ENCODE measurements around the gene NSG2. TPM values are rescaled to one million over a fixed set of nuclear protein-coding genes. Genes with fewer than 3 reads are reported as not detected.
"Not testable (repeated sequence)": the region's sequence is repeated elsewhere in the genome, so short reads cannot be mapped to it uniquely, and the experiment has no call there.

The NSG2 gene
- total RNA-seq, result under 0.01 TPM

GRCh38 chr5:174045470-174046025 lies at the start of gene NSG2:
Gene NSG2 (plus strand): TSS chr5:174045706. CDS start chr5:174046756, 1,050 bp downstream.
- Histone ChIP-seq H3K27ac (ENCODE audit: low read depth, low read length) (no peak within 1 kb of the TSS), H3K4me1 (ENCODE audit: control insufficient read depth in 3 of 3, insufficient read depth in 3 of 3, low read length in 3 of 3) (no peaks in the 10 kb centered on the region), H3K4me3 (ENCODE audit: low read length in 3 of 3) (no peak within 1 kb of the TSS), H3K9ac (ENCODE audit: low read depth in 1 of 3, low read length in 3 of 3) (no peak within 1 kb of the TSS), H3K9me3 (ENCODE audit: control insufficient read depth in 3 of 3, low read length in 3 of 3) (no peaks in the 10 kb centered on the region), H3K36me3 (ENCODE audit: control insufficient read depth in 3 of 3, insufficient read depth in 3 of 3, low read length in 3 of 3) (no peaks in the 10 kb centered on the region), H3K27me3 (ENCODE audit: control insufficient read depth in 3 of 3, insufficient read depth in 3 of 3, low read length in 3 of 3) (peaks cover 0 to under 1% (median 0%) of the 10 kb centered on the region in 3 donors)

- H3K27me3 ChIP-seq (ENCODE audit: control insufficient read depth in 3 of 3, insufficient read depth in 3 of 3, low read length in 3 of 3), result peaks cover 0 to 3% (median 2%) of the 10 kb centered on the region in 3 donors
- peaks cover 0 to 3% (median 0%) of the 10 kb centered on the region in 3 donors for H3K9me3 ChIP-seq (ENCODE audit: control insufficient read depth in 3 of 3, low read length in 3 of 3)
- H3K9ac ChIP-seq (ENCODE audit: low read depth in 1 of 3, low read length in 3 of 3), result no peak overlapping the region
- H3K4me3 ChIP-seq (ENCODE audit: low read length in 3 of 3), result no peak overlapping the region
- no peak overlapping the region for H3K27ac ChIP-seq (ENCODE audit: low read depth, low read length)
- no peaks in the 10 kb centered on the region for H3K4me1 ChIP-seq (ENCODE audit: control insufficient read depth in 3 of 3, insufficient read depth in 3 of 3, low read length in 3 of 3)
- H3K36me3 ChIP-seq (ENCODE audit: control insufficient read depth in 3 of 3, insufficient read depth in 3 of 3, low read length in 3 of 3), result no peaks in the 10 kb centered on the region
Observed at GRCh38 chr5:173997331-173997730, 48.2 kb upstream of the NSG2 start.

- Histone ChIP-seq H3K9ac (ENCODE audit: low read depth in 1 of 3, low read length in 3 of 3) (no peak overlapping the region), H3K4me1 (ENCODE audit: control insufficient read depth in 3 of 3, insufficient read depth in 3 of 3, low read length in 3 of 3) (no peaks in the 10 kb centered on the region), H3K27ac (ENCODE audit: low read depth, low read length) (no peak overlapping the region), H3K36me3 (ENCODE audit: control insufficient read depth in 3 of 3, insufficient read depth in 3 of 3, low read length in 3 of 3) (no peaks in the 10 kb centered on the region), H3K27me3 (ENCODE audit: control insufficient read depth in 3 of 3, insufficient read depth in 3 of 3, low read length in 3 of 3) (peaks cover 0 to 3% (median 2%) of the 10 kb centered on the region in 3 donors), H3K9me3 (ENCODE audit: control insufficient read depth in 3 of 3, low read length in 3 of 3) (peaks cover 0 to 3% (median 0%) of the 10 kb centered on the region in 3 donors), H3K4me3 (ENCODE audit: low read length in 3 of 3) (no peak overlapping the region)
Observed at GRCh38 chr5:173998531-173998930, 47.0 kb upstream of the NSG2 start.

GRCh38 chr5:174000076-174000475 lies 45.4 kb upstream of the NSG2 start:
- Histone ChIP-seq H3K9ac (ENCODE audit: low read depth in 1 of 3, low read length in 3 of 3) (no peak overlapping the region), H3K4me3 (ENCODE audit: low read length in 3 of 3) (no peak overlapping the region), H3K9me3 (ENCODE audit: control insufficient read depth in 3 of 3, low read length in 3 of 3) (no peaks in the 10 kb centered on the region), H3K4me1 (ENCODE audit: control insufficient read depth in 3 of 3, insufficient read depth in 3 of 3, low read length in 3 of 3) (no peaks in the 10 kb centered on the region), H3K36me3 (ENCODE audit: control insufficient read depth in 3 of 3, insufficient read depth in 3 of 3, low read length in 3 of 3) (no peaks in the 10 kb centered on the region), H3K27me3 (ENCODE audit: control insufficient read depth in 3 of 3, insufficient read depth in 3 of 3, low read length in 3 of 3) (peaks cover 0 to 4% (median 3%) of the 10 kb centered on the region in 3 donors), H3K27ac (ENCODE audit: low read depth, low read length) (no peak overlapping the region)

- no peak overlapping the region for H3K4me3 ChIP-seq (ENCODE audit: low read length in 3 of 3)
- peaks cover 0 to 2% (median 0%) of the 10 kb centered on the region in 3 donors for H3K27me3 ChIP-seq (ENCODE audit: control insufficient read depth in 3 of 3, insufficient read depth in 3 of 3, low read length in 3 of 3)
- H3K9me3 ChIP-seq (ENCODE audit: control insufficient read depth in 3 of 3, low read length in 3 of 3), result no peaks in the 10 kb centered on the region
- no peaks in the 10 kb centered on the region for H3K36me3 ChIP-seq (ENCODE audit: control insufficient read depth in 3 of 3, insufficient read depth in 3 of 3, low read length in 3 of 3)
- H3K4me1 ChIP-seq (ENCODE audit: control insufficient read depth in 3 of 3, insufficient read depth in 3 of 3, low read length in 3 of 3), result no peaks in the 10 kb centered on the region
- no peak overlapping the region for H3K27ac ChIP-seq (ENCODE audit: low read depth, low read length)
- no peak overlapping the region for H3K9ac ChIP-seq (ENCODE audit: low read depth in 1 of 3, low read length in 3 of 3)
Observed at GRCh38 chr5:174003795-174004194, 41.7 kb upstream of the NSG2 start.

- no peak overlapping the region for H3K4me3 ChIP-seq (ENCODE audit: low read length in 3 of 3)
- no peak overlapping the region for H3K27ac ChIP-seq (ENCODE audit: low read depth, low read length)
- no peaks in the 10 kb centered on the region for H3K4me1 ChIP-seq (ENCODE audit: control insufficient read depth in 3 of 3, insufficient read depth in 3 of 3, low read length in 3 of 3)
- H3K36me3 ChIP-seq (ENCODE audit: control insufficient read depth in 3 of 3, insufficient read depth in 3 of 3, low read length in 3 of 3), result no peaks in the 10 kb centered on the region
- H3K9me3 ChIP-seq (ENCODE audit: control insufficient read depth in 3 of 3, low read length in 3 of 3), result no peaks in the 10 kb centered on the region
- no peaks in the 10 kb centered on the region for H3K27me3 ChIP-seq (ENCODE audit: control insufficient read depth in 3 of 3, insufficient read depth in 3 of 3, low read length in 3 of 3)
- no peak overlapping the region for H3K9ac ChIP-seq (ENCODE audit: low read depth in 1 of 3, low read length in 3 of 3)
Observed at GRCh38 chr5:174008922-174009321, 36.6 kb upstream of the NSG2 start.

- Histone ChIP-seq H3K4me3 (ENCODE audit: low read length in 3 of 3) (no peak overlapping the region), H3K36me3 (ENCODE audit: control insufficient read depth in 3 of 3, insufficient read depth in 3 of 3, low read length in 3 of 3) (no peaks in the 10 kb centered on the region), H3K27me3 (ENCODE audit: control insufficient read depth in 3 of 3, insufficient read depth in 3 of 3, low read length in 3 of 3) (no peaks in the 10 kb centered on the region), H3K9ac (ENCODE audit: low read depth in 1 of 3, low read length in 3 of 3) (no peak overlapping the region), H3K27ac (ENCODE audit: low read depth, low read length) (no peak overlapping the region), H3K4me1 (ENCODE audit: control insufficient read depth in 3 of 3, insufficient read depth in 3 of 3, low read length in 3 of 3) (no peaks in the 10 kb centered on the region), H3K9me3 (ENCODE audit: control insufficient read depth in 3 of 3, low read length in 3 of 3) (no peaks in the 10 kb centered on the region)
Observed at GRCh38 chr5:174010365-174010764, 35.1 kb upstream of the NSG2 start.

- no peak overlapping the region for H3K4me3 ChIP-seq (ENCODE audit: low read length in 3 of 3)
- no peaks in the 10 kb centered on the region for H3K4me1 ChIP-seq (ENCODE audit: control insufficient read depth in 3 of 3, insufficient read depth in 3 of 3, low read length in 3 of 3)
- H3K27ac ChIP-seq (ENCODE audit: low read depth, low read length), result no peak overlapping the region
- no peak overlapping the region for H3K9ac ChIP-seq (ENCODE audit: low read depth in 1 of 3, low read length in 3 of 3)
- no peaks in the 10 kb centered on the region for H3K27me3 ChIP-seq (ENCODE audit: control insufficient read depth in 3 of 3, insufficient read depth in 3 of 3, low read length in 3 of 3)
- H3K36me3 ChIP-seq (ENCODE audit: control insufficient read depth in 3 of 3, insufficient read depth in 3 of 3, low read length in 3 of 3), result no peaks in the 10 kb centered on the region
- H3K9me3 ChIP-seq (ENCODE audit: control insufficient read depth in 3 of 3, low read length in 3 of 3), result no peaks in the 10 kb centered on the region
Observed at GRCh38 chr5:174011441-174011840, 34.1 kb upstream of the NSG2 start.

- not testable (repeated sequence) for H3K9ac ChIP-seq (ENCODE audit: low read depth in 1 of 3, low read length in 3 of 3); H3K36me3 ChIP-seq (ENCODE audit: control insufficient read depth in 3 of 3, insufficient read depth in 3 of 3, low read length in 3 of 3); H3K9me3 ChIP-seq (ENCODE audit: control insufficient read depth in 3 of 3, low read length in 3 of 3); H3K4me3 ChIP-seq (ENCODE audit: low read length in 3 of 3); H3K27ac ChIP-seq (ENCODE audit: low read depth, low read length); H3K4me1 ChIP-seq (ENCODE audit: control insufficient read depth in 3 of 3, insufficient read depth in 3 of 3, low read length in 3 of 3); H3K27me3 ChIP-seq (ENCODE audit: control insufficient read depth in 3 of 3, insufficient read depth in 3 of 3, low read length in 3 of 3)
Observed at GRCh38 chr5:174020069-174020927, 25.2 kb upstream of the NSG2 start.

- H3K9me3 ChIP-seq (ENCODE audit: control insufficient read depth in 3 of 3, low read length in 3 of 3), result no peaks in the 10 kb centered on the region
- no peaks in the 10 kb centered on the region for H3K4me1 ChIP-seq (ENCODE audit: control insufficient read depth in 3 of 3, insufficient read depth in 3 of 3, low read length in 3 of 3)
- H3K27ac ChIP-seq (ENCODE audit: low read depth, low read length), result no peak overlapping the region
- H3K9ac ChIP-seq (ENCODE audit: low read depth in 1 of 3, low read length in 3 of 3), result no peak overlapping the region
- H3K36me3 ChIP-seq (ENCODE audit: control insufficient read depth in 3 of 3, insufficient read depth in 3 of 3, low read length in 3 of 3), result no peaks in the 10 kb centered on the region
- H3K27me3 ChIP-seq (ENCODE audit: control insufficient read depth in 3 of 3, insufficient read depth in 3 of 3, low read length in 3 of 3), result peaks cover 0 to 7% (median 0%) of the 10 kb centered on the region in 3 donors
- no peak overlapping the region for H3K4me3 ChIP-seq (ENCODE audit: low read length in 3 of 3)
Observed at GRCh38 chr5:174020928-174021304, 24.6 kb upstream of the NSG2 start.

All from skeletal muscle tissue (tissue), 4 donors.